Cardiac muscle cell (in vitro differentiated cells and primary cell): ENCODE results near the gene GRK4. TPM values are rescaled to one million over a fixed set of nuclear protein-coding genes. Genes with fewer than 3 reads are reported as not detected.

Source experiments
- DNase-seq, 2 donors: peaks; one replicate each; pipeline versions ENCODE4 v3.0.0 to v3.0.0-alpha.2; 2010 to 2017; ENCODE audit warnings: low read depth in 1 of 2, low spot score in 1 of 2
- H3K27ac ChIP-seq: fragments of 200-600 bp; sonication (generic); 2 replicates; pipeline ENCODE4 v1.5.1; 2016
- H3K27me3 ChIP-seq: fragments of 200-600 bp; sonication (generic); 2 replicates; pipeline ENCODE4 v1.6.0; 2016; ENCODE audit warnings: control low read depth
- H3K36me3 ChIP-seq: fragments of 200-600 bp; sonication (generic); 2 replicates; pipeline ENCODE4 v1.5.1; 2016; ENCODE audit warnings: control low read depth
- H3K4me1 ChIP-seq: fragments of 200-600 bp; sonication (generic); 2 replicates; pipeline ENCODE4 v1.8.1; 2017; ENCODE audit warnings: low read depth, mild to moderate bottlenecking, mixed run types
- H3K4me3 ChIP-seq: fragments of 200-600 bp; sonication (generic); 2 replicates; pipeline ENCODE4 v1.5.1; 2016; ENCODE audit warnings: mild to moderate bottlenecking
- H3K9me3 ChIP-seq: fragments of 200-600 bp; sonication (generic); 2 replicates; pipeline ENCODE4 v1.5.1; 2017; ENCODE audit warnings: low read depth, mild to moderate bottlenecking, control low read depth
- CTCF ChIP-seq: IDR thresholded peaks from 2 replicates; pipeline ENCODE4 v1.5.1; 2012; ENCODE audit warnings: low read depth, mild to moderate bottlenecking, low read length
- polyA plus RNA-seq: library from polyadenylated mRNA; unstranded; fragments of >200 nt; fragmentation: Nextera tagmentation; extraction: Ambion mirVana; gene quantifications from 2 replicates; pipeline ENCODE4 v1.2.1, GENCODE V29; 2016
- total RNA-seq: library from RNA; depleted of rRNA; stranded (reverse); fragments of >200 nt; gene quantifications from 2 replicates; pipeline ENCODE4 v1.2.3, GENCODE V29; 2016

GRK4 gene
- total and polyA plus RNA-seq, 2 experiments from 2014 or later, result 10.0 to 12.8 TPM

- no peak for TF ChIP-seq CTCF
- DNase-seq, result no peak
- H3K27me3 ChIP-seq, result no peaks in the 10 kb centered on the region
- H3K27ac ChIP-seq, result no peak overlapping the region
- H3K4me1 ChIP-seq, result peaks cover 9% of the 10 kb centered on the region
- H3K36me3 ChIP-seq, result no peaks in the 10 kb centered on the region
- no peaks in the 10 kb centered on the region for H3K9me3 ChIP-seq
- H3K4me3 ChIP-seq, result no peak overlapping the region
Observed at GRCh38 chr4:3042226-3042625, 78.9 kb downstream of the GRK4 start.

- Histone ChIP-seq H3K36me3 (no peaks in the 10 kb centered on the region), H3K27me3 (no peaks in the 10 kb centered on the region), H3K4me3 (no peak overlapping the region), H3K27ac (no peak overlapping the region), H3K4me1 (no peaks in the 10 kb centered on the region), H3K9me3 (no peaks in the 10 kb centered on the region)
- DNase-seq, result no peak
- TF ChIP-seq CTCF, result no peak
Observed at GRCh38 chr4:3043282-3044020, 80.1 kb downstream of the GRK4 start.

GRCh38 chr4:3044870-3045819, 81.8 kb downstream of the GRK4 start:
- H3K27ac ChIP-seq, result no peak overlapping the region
- H3K27me3 ChIP-seq, result peaks cover 5% of the 10 kb centered on the region
- DNase-seq, result peak in 1 of 2 donors; percentile 72
- no peaks in the 10 kb centered on the region for H3K36me3 ChIP-seq
- H3K4me3 ChIP-seq, result no peak overlapping the region
- H3K9me3 ChIP-seq, result no peaks in the 10 kb centered on the region
- no peaks in the 10 kb centered on the region for H3K4me1 ChIP-seq
- TF ChIP-seq CTCF, result no peak

GRCh38 chr4:3046162-3046561, 82.8 kb downstream of the GRK4 start:
- Histone ChIP-seq H3K36me3 (no peaks in the 10 kb centered on the region), H3K9me3 (no peaks in the 10 kb centered on the region), H3K4me1 (no peaks in the 10 kb centered on the region), H3K27ac (no peak overlapping the region), H3K4me3 (no peak overlapping the region), H3K27me3 (peaks cover 10% of the 10 kb centered on the region)
- DNase-seq, result no peak
- no peak for TF ChIP-seq CTCF

- Histone ChIP-seq H3K4me1 (no peaks in the 10 kb centered on the region), H3K36me3 (no peaks in the 10 kb centered on the region), H3K4me3 (no peak overlapping the region), H3K27ac (no peak overlapping the region), H3K27me3 (peaks cover 10% of the 10 kb centered on the region), H3K9me3 (no peaks in the 10 kb centered on the region)
- no peak for TF ChIP-seq CTCF
- DNase-seq, result no peak
Observed at GRCh38 chr4:3046623-3047022, 83.3 kb downstream of the GRK4 start.
